Stimulated activated CD8-positive, alpha-beta memory T cell treated with anti-CD3 and anti-CD28 coated beads, Interleukin-12 subunit alpha, Interleukin-12 subunit beta, amount 100 ng/mL, for 24 hours (primary cell): ENCODE results near the gene GDF3.
"Not testable (repeated sequence)": the region's sequence is repeated elsewhere in the genome, so short reads cannot be mapped to it uniquely, and the experiment has no call there.

ENCODE experiments used
- DNase-seq: peaks from one replicate; pipeline ENCODE4 v3.0.0-alpha.2; 2020; ENCODE audit errors: extremely low read depth

Gene GDF3

GRCh38 chr12:7667125-7667524 is 28.4 kb downstream of the GDF3 start:
- no peak for DNase-seq

DNA sequence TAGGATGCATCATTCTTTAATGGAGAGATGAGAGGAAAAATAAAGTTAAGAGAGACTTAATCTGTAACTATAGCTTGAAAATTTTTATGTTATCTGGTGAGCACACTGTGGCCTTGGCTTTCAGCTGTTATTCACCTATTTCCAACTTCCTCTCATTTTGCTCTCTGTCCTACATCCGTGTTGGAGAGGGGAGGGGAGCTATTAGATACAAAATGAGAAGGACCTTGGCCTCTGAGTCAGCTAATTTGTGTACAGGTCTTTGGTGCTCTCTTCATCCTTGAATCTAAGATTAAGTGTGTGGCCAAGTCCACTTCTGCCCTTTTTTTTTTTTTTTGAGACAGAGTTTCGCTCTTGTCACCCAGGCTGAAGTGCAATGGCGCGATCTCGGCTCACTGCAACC is 29.0 kb downstream of the GDF3 start:
- no peak for DNase-seq

- no peak for DNase-seq
Observed at GRCh38 chr12:7661741-7662140, 33.8 kb downstream of the GDF3 start.

DNA sequence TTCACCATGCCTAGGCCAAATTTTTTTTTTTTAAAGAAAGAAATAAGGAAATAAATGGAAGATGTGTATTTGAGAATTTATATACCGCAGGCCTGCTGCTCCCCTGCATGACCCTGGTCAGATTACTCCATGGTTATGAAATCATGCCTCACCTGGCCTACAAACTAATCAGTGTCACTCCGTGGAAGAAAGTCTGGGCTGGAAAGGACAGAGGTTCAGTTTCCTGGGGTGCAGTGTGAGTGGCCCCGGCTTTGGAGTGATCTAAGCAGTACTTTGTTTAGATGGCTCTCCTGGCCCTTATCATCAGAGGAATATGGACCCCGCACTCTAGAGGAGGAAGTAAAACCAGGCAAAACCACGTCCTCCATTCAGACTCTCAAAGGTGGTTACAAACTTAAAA is 39.5 kb downstream of the GDF3 start:
- no peak for DNase-seq

DNA sequence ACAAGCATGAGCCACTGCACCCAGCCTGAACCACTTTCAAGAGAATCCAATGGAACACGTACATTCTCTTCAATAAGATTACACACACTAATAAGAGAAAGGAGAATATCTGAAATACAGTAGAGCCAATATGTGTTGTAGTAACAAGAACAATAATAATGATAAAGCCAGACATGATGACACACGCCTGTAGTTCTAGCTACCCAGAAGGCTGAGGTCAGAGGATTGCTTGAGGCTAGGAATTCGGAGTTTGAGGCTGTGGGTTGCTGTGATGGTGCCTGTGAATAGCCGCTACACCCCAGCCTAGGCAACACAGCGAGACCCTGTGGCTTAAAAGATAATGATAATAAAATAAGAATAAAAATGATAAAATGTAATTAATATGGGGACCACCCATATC is 45.5 kb downstream of the GDF3 start:
- DNase-seq = no peak

GRCh38 chr12:7647071-7647470 is 48.5 kb downstream of the GDF3 start:
- DNase-seq = no peak

- DNase-seq = no peak
Observed at GRCh38 chr12:7646178-7646475, 49.4 kb downstream of the GDF3 start.

- no peak for DNase-seq
Observed at GRCh38 chr12:7645395-7646177, 50.0 kb downstream of the GDF3 start.

GRCh38 chr12:7642876-7643309 is 52.7 kb downstream of the GDF3 start:
- DNase-seq = no peak

- no peak for DNase-seq
Observed at GRCh38 chr12:7642287-7642686, 53.3 kb downstream of the GDF3 start.

- not testable (repeated sequence) for DNase-seq
Observed at GRCh38 chr12:7640123-7640995, 55.2 kb downstream of the GDF3 start.
